ENCODE data around the gene AGPAT4.

AGPAT4 gene

DNA sequence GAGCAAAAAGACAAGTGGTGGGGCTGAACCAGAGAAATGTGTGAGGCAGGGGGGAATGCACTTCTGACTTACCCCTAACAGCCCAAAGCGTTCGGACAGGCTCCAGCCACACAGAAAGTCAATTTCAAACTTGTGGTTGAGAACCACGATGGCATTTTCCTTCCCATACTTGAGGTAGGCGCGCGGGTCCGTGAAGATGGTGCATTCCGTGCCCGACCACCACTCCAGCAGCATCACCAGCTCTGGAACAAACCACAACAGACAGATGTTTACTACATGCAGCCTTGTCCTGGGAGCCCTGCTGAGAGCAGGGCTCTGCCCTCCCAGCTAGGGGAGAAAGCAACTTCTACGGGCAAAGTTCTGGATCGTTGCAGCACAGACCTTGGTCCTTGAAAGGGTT, 107.7 kb downstream of the AGPAT4 start:
- no peak for DNase-seq (ENCODE audit: low read depth in 2 of 2)

DNA sequence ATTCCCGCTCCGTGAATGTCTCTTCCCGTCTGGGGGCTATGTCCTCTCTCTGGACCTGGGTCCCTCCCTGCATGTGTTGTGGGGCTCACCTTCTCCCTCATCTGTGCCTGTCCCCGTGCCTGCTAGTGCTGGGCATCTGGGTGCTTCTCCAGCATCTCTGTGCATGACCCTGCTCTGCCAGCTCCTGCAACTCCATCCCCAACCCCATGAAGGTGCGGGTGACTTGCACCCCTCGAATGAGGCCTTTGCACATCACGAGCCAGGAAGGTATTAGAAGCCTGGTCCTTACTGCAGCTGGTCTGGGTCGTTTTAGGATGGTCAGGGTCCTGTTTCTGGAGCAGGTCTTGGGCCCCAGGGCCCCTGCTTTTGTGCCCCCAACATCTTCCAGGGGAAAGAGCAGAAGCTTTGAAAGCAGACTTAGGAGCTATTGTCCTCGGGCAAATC, 109.7 kb downstream of the AGPAT4 start:
- DNase-seq (ENCODE audit: low read depth in 2 of 2) = no peak

DNA sequence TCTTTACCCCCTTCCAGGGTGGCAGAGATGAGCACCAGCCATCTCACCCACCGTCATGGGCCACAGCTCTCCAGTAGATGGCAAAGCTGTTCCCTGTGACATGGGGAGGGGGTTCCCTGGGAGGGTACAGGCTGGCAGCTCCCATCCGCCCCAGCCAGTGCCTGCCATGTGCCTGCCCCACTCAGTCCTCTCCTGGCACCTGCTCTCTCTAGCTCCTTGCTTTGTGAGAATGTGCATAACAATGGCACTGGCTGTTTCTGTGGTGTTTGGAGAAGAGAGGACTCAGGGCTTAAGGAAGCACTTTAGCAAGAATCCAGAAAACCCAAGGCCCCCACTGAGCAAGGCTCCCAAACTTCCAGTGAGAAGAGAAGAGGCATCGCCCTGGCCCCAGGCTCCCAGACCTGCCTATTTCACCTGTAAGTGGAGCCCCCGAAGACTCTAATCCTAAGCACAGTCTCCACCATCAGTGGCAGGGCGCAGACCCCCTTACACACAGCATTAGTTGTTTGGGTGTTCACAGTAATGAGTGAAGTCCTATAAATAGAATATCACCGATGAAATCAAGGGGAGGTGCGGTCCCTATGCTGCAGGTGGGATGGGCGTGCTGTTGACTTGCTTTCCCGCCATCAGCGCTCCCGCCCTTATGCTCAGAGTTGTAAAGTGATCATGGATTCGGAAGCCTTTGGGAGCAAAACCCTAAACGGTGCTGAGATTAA, 110.2 kb downstream of the AGPAT4 start:
- DNase-seq (ENCODE audit: low read depth in 2 of 2) = no peak

DNA sequence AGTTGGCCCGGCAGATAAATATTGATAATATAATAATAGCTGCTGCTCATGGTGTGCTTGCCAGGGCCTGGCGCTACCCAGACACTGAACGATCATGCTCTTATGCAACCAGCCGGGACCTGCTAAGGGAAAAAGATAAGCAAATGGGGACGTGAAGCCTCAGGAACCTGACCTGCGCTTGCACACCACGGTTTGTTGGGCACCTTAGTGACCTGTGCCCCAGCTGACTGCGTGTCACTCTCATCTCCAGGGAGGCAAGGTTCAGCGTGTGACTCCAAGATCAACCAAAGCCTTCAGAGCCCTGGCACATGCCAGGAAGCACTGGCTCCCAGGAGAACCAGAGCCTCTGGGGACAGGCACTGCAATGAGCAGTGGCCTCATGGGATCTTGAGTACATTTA, 111.1 kb downstream of the AGPAT4 start:
- DNase-seq (ENCODE audit: low read depth in 2 of 2) = no peak

DNA sequence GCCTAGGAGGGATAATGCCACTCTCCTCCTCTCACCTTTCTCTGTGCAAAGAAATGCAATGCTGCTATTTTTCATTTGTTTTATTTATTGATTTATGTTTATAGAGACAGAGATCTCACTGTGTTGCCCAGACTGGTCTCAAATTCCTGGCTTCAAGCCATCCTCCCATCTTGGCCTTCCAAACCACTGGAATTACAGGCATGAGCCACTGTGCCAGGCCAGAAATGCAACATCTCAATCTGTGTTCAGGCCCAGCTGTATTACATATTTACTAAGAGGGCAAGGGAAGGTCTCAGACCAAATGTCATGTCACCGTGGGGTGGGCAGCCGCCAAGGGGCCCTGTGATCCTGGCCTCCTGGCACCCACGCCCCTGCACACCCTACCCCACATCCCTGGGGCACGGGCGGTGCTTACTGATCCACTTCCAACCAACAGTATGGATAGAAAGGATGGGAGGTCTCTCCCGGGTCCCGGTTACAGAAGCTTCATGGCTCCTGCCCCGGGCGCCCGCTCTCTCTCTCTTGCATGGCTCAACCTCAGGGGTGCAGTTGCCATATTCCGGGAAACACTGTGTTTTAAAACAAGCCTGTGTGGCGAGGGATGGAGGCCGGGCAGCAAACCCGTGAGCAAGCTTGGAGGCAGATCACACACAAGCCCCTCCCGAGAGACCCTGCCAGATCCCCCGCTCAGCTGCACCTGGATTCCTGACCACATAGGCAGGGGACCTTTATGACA, 111.8 kb downstream of the AGPAT4 start:
- DNase-seq (ENCODE audit: low read depth in 2 of 2) = no peak

DNA sequence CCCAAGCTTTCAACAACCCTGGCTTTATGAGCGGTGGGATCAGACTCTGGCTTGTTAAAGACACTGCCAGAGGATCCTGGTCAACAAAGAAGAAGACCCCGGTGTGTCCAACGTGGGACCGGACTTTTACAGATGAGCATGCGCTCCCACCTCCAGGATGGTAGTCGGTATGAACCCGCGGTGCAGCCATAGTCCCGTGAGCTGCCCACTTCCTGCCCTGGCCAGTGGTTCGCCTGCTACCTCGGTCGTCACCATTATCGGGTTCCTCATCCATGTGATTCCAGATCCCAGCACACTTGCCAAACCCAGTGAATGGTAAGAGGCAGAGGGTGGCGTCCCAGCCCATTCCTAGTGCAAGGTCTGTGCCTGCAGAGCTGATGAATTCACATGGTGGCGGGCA, 112.7 kb downstream of the AGPAT4 start:
- DNase-seq (ENCODE audit: low read depth in 2 of 2) = no peak

DNA sequence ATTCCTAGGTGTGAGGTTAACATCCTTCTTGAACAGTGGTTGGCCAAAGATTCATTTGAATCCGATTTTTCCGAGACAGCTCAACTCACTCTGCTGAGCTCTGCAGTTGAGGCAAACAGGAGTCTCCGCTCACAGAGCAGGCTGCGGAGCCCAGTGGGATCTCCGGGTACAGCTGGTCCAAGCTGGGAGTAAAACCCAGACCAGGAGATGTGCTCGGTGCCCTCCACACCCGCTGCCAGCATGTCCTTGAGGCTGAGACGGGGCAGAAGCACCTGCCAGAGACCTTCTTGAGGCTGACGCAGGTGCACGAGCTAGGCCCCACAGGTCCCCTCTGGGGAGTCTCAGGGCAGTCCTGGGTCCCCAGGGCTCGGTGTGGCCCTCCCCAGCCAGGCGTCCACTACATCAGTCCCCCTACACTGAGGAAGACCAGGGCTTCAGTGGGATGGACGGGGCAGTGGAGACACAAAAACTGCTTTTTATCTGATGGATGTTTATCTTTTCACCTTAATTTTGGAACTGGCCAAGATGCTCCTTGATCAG, 119.0 kb downstream of the AGPAT4 start:
- no peak for DNase-seq (ENCODE audit: low read depth in 2 of 2)

DNA sequence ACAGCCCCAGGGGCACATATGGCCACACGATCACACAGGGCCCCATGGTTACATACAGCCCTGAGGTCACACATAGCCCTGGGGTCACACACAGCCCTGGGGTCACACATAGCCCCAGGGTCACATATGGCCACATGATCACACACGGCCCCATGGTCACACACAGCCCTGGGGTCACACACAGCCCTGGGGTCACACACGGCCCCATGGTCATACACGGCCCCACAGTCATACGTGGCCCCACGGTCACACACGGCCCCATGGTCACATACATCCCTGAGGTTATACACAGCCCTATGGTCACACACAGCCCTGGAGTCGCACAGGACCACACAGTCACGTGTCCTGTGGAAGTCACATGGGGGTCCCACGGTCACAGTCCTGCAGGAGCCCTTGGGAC, 120.1 kb downstream of the AGPAT4 start:
- no peak for DNase-seq (ENCODE audit: low read depth in 2 of 2)

DNA sequence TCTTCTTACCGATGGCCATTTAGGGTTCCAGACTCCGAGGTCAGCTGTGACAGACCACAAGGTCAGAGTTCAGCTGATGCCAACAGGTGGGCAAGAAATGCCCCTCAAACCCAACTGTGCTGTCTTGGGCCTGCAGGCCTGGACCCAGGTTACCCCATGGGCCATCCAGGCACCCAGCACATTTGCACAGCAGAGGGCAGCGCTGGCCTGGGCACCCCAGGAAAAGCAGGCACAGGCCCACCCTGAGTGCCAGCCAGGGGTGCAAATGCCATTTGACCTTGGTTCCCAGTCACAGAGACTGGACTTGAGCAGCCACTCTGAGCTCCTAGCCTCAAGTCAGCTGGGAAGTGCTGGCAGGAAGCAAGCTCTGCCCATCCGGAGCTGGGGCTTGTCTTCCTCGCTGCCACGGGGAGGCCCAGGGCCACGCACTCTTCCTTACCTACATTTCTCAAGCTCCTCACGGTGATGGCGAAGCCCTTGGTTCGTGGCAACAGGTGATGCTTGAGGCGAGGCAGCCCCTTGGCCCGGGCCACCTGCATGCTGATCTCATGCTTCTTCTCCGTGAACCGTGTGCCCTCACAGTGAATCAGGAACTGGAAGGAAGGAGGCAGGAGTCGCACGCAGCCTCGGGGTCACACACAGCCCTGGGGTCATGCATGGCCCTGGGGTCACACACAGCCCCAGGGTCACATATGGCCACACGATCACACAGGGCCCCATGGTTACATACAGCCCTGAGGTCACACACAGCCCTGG, 120.8 kb downstream of the AGPAT4 start:
- no peak for DNase-seq (ENCODE audit: low read depth in 2 of 2)

DNA sequence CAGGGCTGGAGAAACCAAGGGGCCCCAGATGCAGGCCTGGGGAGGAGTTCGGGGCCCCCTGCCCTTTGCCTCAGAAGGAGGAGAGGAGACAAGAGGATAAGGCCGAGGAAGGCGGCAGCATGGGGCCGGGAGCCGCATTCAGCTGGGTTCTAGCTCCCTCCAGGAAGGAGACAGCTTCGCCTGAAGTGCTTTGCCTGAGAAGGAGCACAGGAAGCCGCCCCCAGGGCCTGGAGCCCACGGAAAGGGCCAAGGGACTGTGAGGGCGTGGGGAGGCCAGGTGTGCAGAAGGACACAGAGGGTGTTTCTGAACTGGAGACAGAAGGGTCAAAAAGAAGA, 121.4 kb downstream of the AGPAT4 start:
- DNase-seq (ENCODE audit: low read depth in 2 of 2) = no peak

DNA sequence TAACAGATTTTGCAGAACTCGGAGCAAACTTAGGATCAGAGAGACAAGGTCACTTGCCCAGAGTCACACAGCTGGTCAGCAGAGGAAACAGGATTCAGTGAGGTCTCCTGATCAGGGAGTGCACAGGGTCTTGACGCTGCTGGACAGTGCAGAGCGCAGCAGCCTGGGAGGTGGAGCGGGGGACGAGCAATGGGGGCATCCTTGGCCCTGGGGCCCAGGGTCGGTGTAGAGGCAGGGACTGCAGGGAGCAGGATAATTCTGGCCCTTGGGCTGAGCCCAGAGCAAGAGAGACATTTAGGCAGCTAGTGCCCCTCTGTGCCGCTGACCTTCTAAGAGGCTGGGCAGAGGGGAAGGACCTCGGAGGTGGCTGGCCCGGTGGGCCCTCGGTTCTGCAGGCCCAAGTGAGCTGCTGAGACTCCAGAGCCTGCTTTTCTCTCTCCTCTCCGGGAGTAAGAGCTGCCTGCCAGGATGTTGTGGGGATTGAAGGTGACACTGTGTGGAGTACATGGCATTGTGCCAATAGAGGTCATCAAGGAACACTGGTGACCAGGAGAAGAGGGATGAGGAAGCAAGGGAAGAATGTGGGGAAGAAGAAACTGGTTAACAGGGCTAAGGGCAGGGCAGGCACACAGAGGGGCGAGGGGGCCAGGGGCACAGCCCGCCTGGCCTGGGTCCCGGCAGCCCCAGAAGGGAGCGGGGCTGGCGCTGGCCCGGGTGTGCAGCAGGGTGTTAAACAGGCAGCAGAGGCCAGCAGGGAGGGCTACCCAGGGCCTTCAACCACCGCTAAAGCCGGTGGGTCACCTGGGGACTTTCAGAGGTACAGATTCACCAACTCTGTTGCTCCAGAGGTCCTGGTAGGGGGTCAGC, 122.0 kb downstream of the AGPAT4 start:
- DNase-seq (ENCODE audit: low read depth in 2 of 2) = no peak

DNA sequence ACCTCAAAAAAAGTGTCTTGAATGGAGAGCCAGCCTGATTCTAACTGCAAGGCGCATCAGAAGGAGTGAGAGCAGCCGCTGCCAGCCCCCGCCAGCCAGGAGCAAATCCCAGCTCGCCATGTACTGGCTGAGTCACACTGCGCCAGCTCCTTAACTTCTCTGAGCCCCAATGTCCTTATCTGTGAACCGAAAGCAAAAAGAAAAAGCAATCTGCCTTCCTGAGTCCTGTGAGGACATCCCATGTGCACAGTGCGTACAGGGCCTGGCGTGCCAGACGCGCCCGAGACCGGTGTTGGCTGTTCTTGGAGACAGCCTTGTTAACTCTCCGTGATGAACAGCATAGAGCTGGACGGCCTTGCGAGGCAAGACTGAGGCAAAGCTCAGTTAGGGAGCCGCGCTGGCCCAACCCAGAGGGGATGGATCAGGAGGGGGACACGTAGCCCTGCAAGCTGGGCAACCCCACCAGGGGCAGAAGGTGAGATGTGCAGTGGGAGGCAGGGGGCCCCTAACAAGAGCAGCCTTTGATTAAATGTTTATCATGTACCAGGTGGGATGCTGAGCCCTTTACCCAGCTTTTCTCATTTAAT, 122.7 kb downstream of the AGPAT4 start:
- DNase-seq (ENCODE audit: low read depth in 2 of 2) = no peak

DNA sequence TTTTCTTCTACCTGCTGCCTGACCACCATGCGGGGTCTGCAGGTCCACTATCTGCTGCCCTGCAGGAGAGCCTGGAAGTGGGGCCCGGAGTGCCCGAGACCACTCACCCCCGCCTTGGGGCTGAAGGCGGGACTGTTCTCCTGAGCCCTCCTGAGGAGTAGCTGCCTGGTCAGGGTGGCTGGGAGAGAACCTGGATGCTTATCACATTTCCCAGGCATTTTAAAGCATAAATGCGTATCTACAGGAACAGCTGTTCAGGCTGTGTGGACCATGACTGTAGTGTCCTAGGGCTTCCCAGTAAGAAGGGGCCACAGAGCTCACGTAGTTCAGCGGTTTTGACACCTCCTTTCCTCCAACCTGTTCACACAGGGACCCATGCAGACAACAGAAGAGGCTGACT, 123.3 kb downstream of the AGPAT4 start:
- no peak for DNase-seq (ENCODE audit: low read depth in 2 of 2)

DNA sequence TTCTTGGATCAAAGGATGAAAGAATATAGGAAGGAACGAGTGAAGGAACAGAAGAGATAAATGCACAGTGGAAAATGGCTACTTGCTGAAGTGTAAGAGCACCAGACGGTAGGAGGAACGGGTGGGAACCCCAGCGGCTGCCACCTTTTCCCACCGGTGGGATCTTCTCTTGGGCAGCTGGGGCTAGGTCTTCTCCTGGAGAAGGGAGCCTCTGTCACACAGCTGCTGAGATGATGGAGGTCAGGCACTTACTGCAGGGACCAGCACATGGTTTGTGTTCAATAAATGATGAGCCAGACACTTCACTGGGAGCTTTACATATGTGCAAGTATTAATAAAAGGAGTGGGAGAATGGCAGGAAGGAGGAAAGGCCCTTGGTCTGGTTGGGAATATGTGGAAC, 123.7 kb downstream of the AGPAT4 start:
- no peak for DNase-seq (ENCODE audit: low read depth in 2 of 2)

DNA sequence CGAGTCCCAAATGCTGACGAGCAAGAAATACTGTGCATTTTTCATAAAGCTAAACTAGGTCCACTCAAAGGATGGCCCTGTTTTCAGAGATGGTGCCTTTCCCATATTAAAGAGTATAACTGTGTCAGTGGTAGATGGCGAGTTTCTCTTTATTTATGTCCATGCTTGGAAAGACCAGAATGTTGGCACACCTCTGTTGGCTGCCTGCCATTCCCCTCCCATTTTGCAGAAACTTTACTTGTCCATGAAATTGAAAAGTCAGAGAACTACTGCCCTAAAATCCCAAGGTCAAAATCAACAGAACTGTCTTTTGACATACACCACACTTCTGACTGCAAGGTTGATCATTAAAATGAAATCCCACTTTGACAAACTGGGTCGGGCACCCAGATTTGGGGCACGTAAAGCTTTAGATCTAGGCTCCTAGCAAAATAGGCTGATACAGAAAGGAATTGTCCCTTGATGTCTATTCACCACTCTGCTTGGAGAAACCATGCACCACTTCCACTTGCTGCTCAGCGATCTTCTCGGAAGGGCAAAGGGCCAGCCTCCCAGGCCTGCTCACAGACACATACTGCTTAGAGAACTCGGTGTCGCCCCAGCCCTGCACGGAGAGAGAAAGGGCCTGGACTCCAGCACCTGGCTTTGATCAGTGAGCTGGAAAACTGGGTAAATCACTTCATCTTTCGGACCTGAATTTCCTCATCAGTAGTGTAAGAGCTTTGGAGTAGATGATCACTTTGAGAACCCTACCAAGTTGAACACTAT, 130.0 kb downstream of the AGPAT4 start:
- no peak for DNase-seq (ENCODE audit: low read depth in 2 of 2)

DNA sequence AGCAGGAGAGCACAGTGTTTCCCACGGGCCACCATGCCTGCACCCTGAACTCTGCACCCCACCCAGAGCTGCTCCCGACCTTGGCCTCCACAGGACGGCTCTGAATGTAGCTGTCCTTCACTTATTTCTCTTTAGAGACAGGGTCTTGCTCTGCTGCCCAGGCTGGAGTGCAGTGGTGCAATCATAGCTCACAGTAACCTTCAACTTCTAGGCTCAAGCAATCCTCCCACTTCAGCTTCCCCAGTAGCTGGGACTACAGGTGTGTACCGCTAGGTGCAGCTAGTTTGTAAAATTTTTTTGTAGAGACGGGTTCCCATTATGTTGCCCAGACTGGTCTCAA, 130.9 kb downstream of the AGPAT4 start:
- DNase-seq (ENCODE audit: low read depth in 2 of 2) = no peak

DNA sequence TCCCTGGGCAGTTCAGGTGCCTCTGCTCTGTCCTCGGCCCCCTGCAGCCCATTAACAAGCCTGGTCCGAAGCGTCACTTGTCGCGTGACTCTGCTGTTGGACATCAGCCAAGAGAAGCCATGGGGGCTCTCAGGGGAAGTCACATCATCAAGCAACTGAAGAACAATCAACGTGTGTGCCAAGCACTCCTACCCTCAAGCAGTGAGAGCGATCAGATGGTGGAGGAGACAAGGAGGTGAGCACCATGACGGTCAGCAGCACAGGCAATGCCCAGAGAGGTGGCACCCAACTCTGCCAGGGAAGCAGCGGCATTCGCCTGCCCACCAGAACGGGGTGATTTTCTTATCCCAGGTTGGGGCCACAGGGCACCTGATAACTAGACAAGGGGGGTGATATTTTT, 132.7 kb downstream of the AGPAT4 start:
- DNase-seq (ENCODE audit: low read depth in 2 of 2) = no peak

DNA sequence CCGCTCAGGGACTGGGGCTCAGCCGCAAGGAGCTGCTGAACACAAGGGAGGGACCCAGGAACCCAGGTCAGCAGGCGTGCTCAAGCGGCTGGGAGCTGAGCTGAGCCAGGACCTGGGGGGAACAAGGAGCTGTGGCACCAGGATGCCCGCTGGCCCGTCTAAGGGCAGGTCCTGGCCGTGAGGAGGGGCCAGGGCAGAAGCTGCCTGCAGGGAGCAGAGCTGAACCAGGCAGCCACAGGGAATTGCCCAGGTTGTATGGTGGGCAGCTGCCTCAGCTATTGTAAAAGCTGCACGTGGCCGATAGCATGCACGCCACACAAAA, 133.3 kb downstream of the AGPAT4 start:
- no peak for DNase-seq (ENCODE audit: low read depth in 2 of 2)

DNA sequence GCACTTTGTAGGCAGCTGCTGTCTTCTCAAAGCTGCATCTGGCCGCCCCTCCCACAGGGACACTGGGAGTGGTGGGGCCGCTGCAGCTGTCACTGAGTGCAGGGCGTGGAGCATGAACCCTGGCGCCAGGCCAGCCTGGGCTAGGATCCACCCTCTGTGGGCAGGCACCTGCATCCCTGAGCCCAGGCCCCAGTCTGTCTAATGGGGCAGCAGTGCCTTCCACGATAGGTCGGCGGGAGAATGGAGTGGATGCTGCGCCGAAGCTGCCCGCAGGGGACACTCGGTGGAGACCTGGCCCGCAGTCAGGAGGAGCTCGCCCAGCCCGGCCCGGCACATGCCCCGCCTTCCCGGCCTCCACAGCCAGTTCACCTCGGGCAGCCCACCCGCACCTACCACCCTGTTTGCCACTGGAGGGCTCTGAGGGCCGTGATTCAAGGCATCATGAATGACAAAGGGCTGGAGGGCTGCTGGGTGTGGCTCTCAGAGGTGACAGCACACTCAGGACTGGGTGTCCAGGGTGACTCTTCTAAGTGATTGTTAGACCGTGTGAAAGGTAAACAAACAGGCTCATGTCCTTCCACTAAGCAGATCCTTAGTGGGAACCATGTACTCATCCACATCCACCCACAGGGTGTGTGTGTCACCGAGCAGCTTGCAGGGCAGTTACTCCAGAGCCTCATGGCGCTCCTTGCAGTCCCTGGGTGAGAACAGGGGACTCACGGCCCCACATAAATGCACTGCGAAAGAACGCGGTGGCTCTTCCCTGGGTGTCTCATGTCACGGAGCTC, 133.9 kb downstream of the AGPAT4 start:
- no peak for DNase-seq (ENCODE audit: low read depth in 2 of 2)

DNA sequence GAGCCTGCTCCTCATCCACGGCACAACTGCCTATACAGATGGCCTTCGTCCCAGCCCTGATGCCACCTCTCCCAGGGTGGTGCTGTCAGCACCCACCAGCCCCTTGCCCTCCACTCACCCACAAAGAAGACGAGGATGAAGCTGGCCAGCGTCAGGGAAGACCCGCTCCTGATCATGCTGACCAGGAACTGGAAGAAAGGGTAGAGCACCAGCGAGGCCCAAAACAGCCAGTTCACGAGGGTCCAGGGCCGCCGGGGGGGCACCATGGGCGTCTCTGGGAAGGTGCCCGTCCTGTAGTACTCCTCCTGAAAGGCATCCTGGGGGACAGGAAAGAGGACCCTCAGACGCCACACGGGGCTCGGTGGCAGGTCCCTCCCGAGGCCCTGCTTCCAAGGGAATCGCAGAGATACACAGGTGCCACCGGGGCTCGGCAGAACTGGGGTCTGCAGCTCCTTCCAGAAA, 134.5 kb downstream of the AGPAT4 start:
- DNase-seq (ENCODE audit: low read depth in 2 of 2) = no peak

All from stimulated activated CD8-positive, alpha-beta memory T cell treated with anti-CD3 and anti-CD28 coated beads, Interleukin-7, amount 100 ng/mL, for 1 hour (primary cell).